GM21447 (cell line): ENCODE results near the gene SPACA6.
"Not testable (repeated sequence)": the region's sequence is repeated elsewhere in the genome, so short reads cannot be mapped to it uniquely, and the experiment has no call there.

Source experiments
- ATAC-seq: cut with Tn5 transposase; IDR thresholded peaks from one replicate; pipeline ENCODE4 v1.9.1; 2021; ENCODE audit not compliant: unreplicated experiment

The SPACA6 gene

GRCh38 chr19:51693260-51693659, at the start of gene SPACA6:
Gene SPACA6, plus strand, starts transcription at chr19:51693330. Its CDS starts 197 bp downstream, at chr19:51693527.
- no peak for ATAC-seq

GRCh38 chr19:51644636-51645271, 48.4 kb upstream of the SPACA6 start:
- ATAC-seq = no peak

- not testable (repeated sequence) for ATAC-seq
These were observed 46.4 kb upstream of the SPACA6 start, which contains the start of gene SIGLEC14 for GRCh38 chr19:51646730-51647129. Gene SIGLEC14, minus strand, starts transcription at chr19:51646825. Its CDS starts 66 bp downstream, at chr19:51646759.

- no peak for ATAC-seq
These were observed 45.8 kb upstream of the SPACA6 start for GRCh38 chr19:51647318-51647717.

- no peak for ATAC-seq
These were observed 41.8 kb upstream of the SPACA6 start for GRCh38 chr19:51651216-51651846.

- no peak for ATAC-seq
These were observed 40.9 kb upstream of the SPACA6 start for GRCh38 chr19:51652266-51652665.

- no peak for ATAC-seq
These were observed 40.0 kb upstream of the SPACA6 start for GRCh38 chr19:51653162-51653561.

GRCh38 chr19:51654783-51655182, 38.3 kb upstream of the SPACA6 start:
- ATAC-seq = no peak

GRCh38 chr19:51660975-51661600, 32.0 kb upstream of the SPACA6 start:
- ATAC-seq = no peak

GRCh38 chr19:51663650-51664049, 29.5 kb upstream of the SPACA6 start:
- no peak for ATAC-seq

- ATAC-seq = no peak
These were observed 29.0 kb upstream of the SPACA6 start for GRCh38 chr19:51664131-51664530.

- ATAC-seq = no peak
These were observed 28.1 kb upstream of the SPACA6 start for GRCh38 chr19:51664997-51665396.

- no peak for ATAC-seq
These were observed 24.9 kb upstream of the SPACA6 start for GRCh38 chr19:51668216-51668615.

GRCh38 chr19:51675911-51676565, 17.1 kb upstream of the SPACA6 start:
- not testable (repeated sequence) for ATAC-seq

- no peak for ATAC-seq
These were observed 16.5 kb upstream of the SPACA6 start for GRCh38 chr19:51676566-51677083.

GRCh38 chr19:51680474-51680873, 12.7 kb upstream of the SPACA6 start:
- no peak for ATAC-seq

GRCh38 chr19:51681286-51681941, 11.7 kb upstream of the SPACA6 start:
- ATAC-seq = no peak

GRCh38 chr19:51686171-51686570, 7.0 kb upstream of the SPACA6 start:
- ATAC-seq = no peak

GRCh38 chr19:51687791-51688670, 5.1 kb upstream of the SPACA6 start:
- no peak for ATAC-seq
